Effector memory CD8-positive, alpha-beta T cell (primary cell): ENCODE results near the gene CDH4.

Experiments used
- ATAC-seq: fragments of 150-1000 bp; cut with Tn5 transposase; replicated peaks from 2 replicates; pipeline ENCODE4 v1.10.0; 2021; ENCODE audit warnings: mild to moderate bottlenecking, moderate library complexity
- DNase-seq, 3 experiments: peaks; one replicate each; pipeline ENCODE4 v3.0.0; 2021
- H3K27ac Mint-ChIP-seq, 2 donors: one replicate each; pipeline ENCODE4 v1.8.0; 2022; ENCODE audit warnings: mild to moderate bottlenecking in 2 of 2, mixed read lengths in 2 of 2, moderate library complexity in 2 of 2
- H3K27me3 Mint-ChIP-seq, 2 donors: one replicate each; pipeline ENCODE4 v1.8.0; 2022; ENCODE audit warnings: mixed read lengths in 2 of 2
- H3K36me3 Mint-ChIP-seq: one replicate; pipeline ENCODE4 v1.8.0; 2022; ENCODE audit warnings: mild to moderate bottlenecking, moderate library complexity, mixed read lengths; ENCODE audit not compliant: insufficient read depth
- H3K4me1 Mint-ChIP-seq, 2 donors: one replicate each; pipeline ENCODE4 v1.8.0; 2022; ENCODE audit warnings: low read depth in 2 of 2, mixed read lengths in 2 of 2
- H3K4me3 Mint-ChIP-seq, 2 donors: one replicate each; pipeline ENCODE4 v1.8.0; 2022; ENCODE audit warnings: mild to moderate bottlenecking in 2 of 2, mixed read lengths in 2 of 2, moderate library complexity in 2 of 2
- H3K9me3 Mint-ChIP-seq, 2 donors: one replicate each; pipeline ENCODE4 v1.8.0; 2022; ENCODE audit warnings: mixed read lengths in 2 of 2

Gene CDH4

GRCh38 chr20:61627791-61628415 is 375.8 kb downstream of the CDH4 start:
- DNase-seq = no peak
- Mint-ChIP-seq H3K4me1 (no peaks in the 10 kb centered on the region), H3K27me3 (peaks cover 0 to 7% of the 10 kb centered on the region in 2 donors), H3K27ac (no peak overlapping the region), H3K9me3 (no peaks in the 10 kb centered on the region), H3K4me3 (no peak overlapping the region), H3K36me3 (no peaks in the 10 kb centered on the region)
- no peak for ATAC-seq

GRCh38 chr20:61628480-61628879 is 376.4 kb downstream of the CDH4 start:
- H3K27me3 Mint-ChIP-seq = peaks cover 0 to 7% of the 10 kb centered on the region in 2 donors
- no peaks in the 10 kb centered on the region for H3K4me1 Mint-ChIP-seq
- no peak overlapping the region for H3K4me3 Mint-ChIP-seq
- H3K27ac Mint-ChIP-seq = no peak overlapping the region
- H3K9me3 Mint-ChIP-seq = peaks cover 0 to 4% of the 10 kb centered on the region in 2 donors
- H3K36me3 Mint-ChIP-seq = no peaks in the 10 kb centered on the region
- DNase-seq (no peak), ATAC-seq (no peak)

GRCh38 chr20:61628901-61629601 is 377.0 kb downstream of the CDH4 start:
- DNase-seq (no peak), ATAC-seq (no peak)
- Mint-ChIP-seq H3K9me3 (peaks cover 0 to 4% of the 10 kb centered on the region in 2 donors), H3K27me3 (peaks cover 0 to 7% of the 10 kb centered on the region in 2 donors), H3K36me3 (no peaks in the 10 kb centered on the region), H3K27ac (no peak overlapping the region), H3K4me3 (no peak overlapping the region), H3K4me1 (no peaks in the 10 kb centered on the region)

GRCh38 chr20:61629602-61630390 is 377.7 kb downstream of the CDH4 start:
- Mint-ChIP-seq H3K27me3 (peaks cover 0 to 7% of the 10 kb centered on the region in 2 donors), H3K9me3 (peaks cover 0 to 4% of the 10 kb centered on the region in 2 donors), H3K36me3 (no peaks in the 10 kb centered on the region), H3K27ac (no peak overlapping the region), H3K4me1 (no peaks in the 10 kb centered on the region), H3K4me3 (no peak overlapping the region)
- no peak for ATAC-seq
- no peak for DNase-seq

- Mint-ChIP-seq H3K4me3 (no peak overlapping the region), H3K36me3 (no peaks in the 10 kb centered on the region), H3K27ac (no peak overlapping the region), H3K9me3 (peaks cover 0 to 4% of the 10 kb centered on the region in 2 donors), H3K4me1 (no peaks in the 10 kb centered on the region), H3K27me3 (peaks cover 0 to 7% of the 10 kb centered on the region in 2 donors)
- no peak for ATAC-seq
- DNase-seq = no peak
Observed at GRCh38 chr20:61630391-61630650, 378.3 kb downstream of the CDH4 start.

GRCh38 chr20:61630816-61631215 is 378.8 kb downstream of the CDH4 start:
- H3K4me3 Mint-ChIP-seq = no peak overlapping the region
- H3K36me3 Mint-ChIP-seq = no peaks in the 10 kb centered on the region
- peaks cover 0 to 4% of the 10 kb centered on the region in 2 donors for H3K9me3 Mint-ChIP-seq
- H3K27me3 Mint-ChIP-seq = peaks cover 0 to 7% of the 10 kb centered on the region in 2 donors
- H3K4me1 Mint-ChIP-seq = no peaks in the 10 kb centered on the region
- DNase-seq = no peak
- ATAC-seq = no peak
- no peak overlapping the region for H3K27ac Mint-ChIP-seq

- DNase-seq = no peak
- H3K36me3 Mint-ChIP-seq = no peaks in the 10 kb centered on the region
- no peak for ATAC-seq
- no peaks in the 10 kb centered on the region for H3K4me1 Mint-ChIP-seq
- H3K27ac Mint-ChIP-seq = no peak overlapping the region
- H3K27me3 Mint-ChIP-seq = peaks cover 0 to 7% of the 10 kb centered on the region in 2 donors
- H3K4me3 Mint-ChIP-seq = no peak overlapping the region
- peaks cover 0 to 4% of the 10 kb centered on the region in 2 donors for H3K9me3 Mint-ChIP-seq
Observed at GRCh38 chr20:61631751-61632150, 379.7 kb downstream of the CDH4 start.

- Mint-ChIP-seq H3K27ac (no peak overlapping the region), H3K9me3 (peaks cover 0 to 4% of the 10 kb centered on the region in 2 donors), H3K36me3 (no peaks in the 10 kb centered on the region), H3K4me1 (no peaks in the 10 kb centered on the region), H3K4me3 (no peak overlapping the region), H3K27me3 (peaks cover 0 to 7% of the 10 kb centered on the region in 2 donors)
- DNase-seq (no peak), ATAC-seq (no peak)
Observed at GRCh38 chr20:61633004-61633403, 380.9 kb downstream of the CDH4 start.

- Mint-ChIP-seq H3K27ac (no peak overlapping the region), H3K36me3 (no peaks in the 10 kb centered on the region), H3K4me1 (no peaks in the 10 kb centered on the region), H3K9me3 (peaks cover 0 to 4% of the 10 kb centered on the region in 2 donors), H3K4me3 (no peak overlapping the region), H3K27me3 (peaks cover 0 to 14% of the 10 kb centered on the region in 2 donors)
- DNase-seq (no peak), ATAC-seq (no peak)
Observed at GRCh38 chr20:61634376-61635145, 382.5 kb downstream of the CDH4 start.

GRCh38 chr20:61635721-61636455 is 383.8 kb downstream of the CDH4 start:
- ATAC-seq (no peak), DNase-seq (no peak)
- no peak overlapping the region for H3K4me3 Mint-ChIP-seq
- no peaks in the 10 kb centered on the region for H3K4me1 Mint-ChIP-seq
- H3K36me3 Mint-ChIP-seq = peaks cover 2% of the 10 kb centered on the region
- peaks cover 0 to 4% of the 10 kb centered on the region in 2 donors for H3K9me3 Mint-ChIP-seq
- no peak overlapping the region for H3K27ac Mint-ChIP-seq
- H3K27me3 Mint-ChIP-seq = peaks cover 9 to 25% of the 10 kb centered on the region in 2 donors

GRCh38 chr20:61636531-61637116 is 384.6 kb downstream of the CDH4 start:
- H3K4me1 Mint-ChIP-seq = no peaks in the 10 kb centered on the region
- no peak overlapping the region for H3K27ac Mint-ChIP-seq
- peaks cover 10 to 27% of the 10 kb centered on the region in 2 donors for H3K27me3 Mint-ChIP-seq
- no peak for ATAC-seq
- peaks cover 0 to 5% of the 10 kb centered on the region in 2 donors for H3K9me3 Mint-ChIP-seq
- no peak for DNase-seq
- H3K4me3 Mint-ChIP-seq = no peak overlapping the region
- H3K36me3 Mint-ChIP-seq = peaks cover 4% of the 10 kb centered on the region

- H3K36me3 Mint-ChIP-seq = peaks cover 4% of the 10 kb centered on the region
- H3K9me3 Mint-ChIP-seq = peaks cover 0 to 1% of the 10 kb centered on the region in 2 donors
- peaks cover 16 to 34% of the 10 kb centered on the region in 2 donors for H3K27me3 Mint-ChIP-seq
- no peaks in the 10 kb centered on the region for H3K4me1 Mint-ChIP-seq
- no peak overlapping the region for H3K4me3 Mint-ChIP-seq
- DNase-seq = no peak
- ATAC-seq = no peak
- H3K27ac Mint-ChIP-seq = no peak overlapping the region
Observed at GRCh38 chr20:61638802-61639585, 386.9 kb downstream of the CDH4 start.
